Measurements from ENCODE around the gene DEFB108B.
"Not testable (repeated sequence)": the region's sequence is repeated elsewhere in the genome, so short reads cannot be mapped to it uniquely, and the experiment has no call there.

DNA sequence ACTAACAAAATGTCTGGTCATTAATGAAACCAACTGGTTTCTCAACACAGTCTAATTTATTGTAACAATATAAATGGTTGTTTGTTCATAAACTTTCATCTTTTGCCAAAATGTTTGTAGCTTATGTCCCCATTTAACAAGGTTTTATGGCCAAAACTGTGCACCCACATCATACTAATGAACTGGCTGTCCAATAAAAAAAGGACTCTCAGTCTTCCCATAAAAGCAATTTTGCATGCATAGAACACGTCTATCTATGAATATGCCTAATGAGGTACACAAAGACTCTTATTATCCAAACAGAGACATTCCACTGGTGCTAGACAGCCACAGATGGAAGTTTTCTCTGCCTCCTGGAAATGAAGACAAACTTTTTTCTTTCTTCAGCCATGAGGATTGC lies at the start of gene DEFB108B:
- TF ChIP-seq, protein P1, sequence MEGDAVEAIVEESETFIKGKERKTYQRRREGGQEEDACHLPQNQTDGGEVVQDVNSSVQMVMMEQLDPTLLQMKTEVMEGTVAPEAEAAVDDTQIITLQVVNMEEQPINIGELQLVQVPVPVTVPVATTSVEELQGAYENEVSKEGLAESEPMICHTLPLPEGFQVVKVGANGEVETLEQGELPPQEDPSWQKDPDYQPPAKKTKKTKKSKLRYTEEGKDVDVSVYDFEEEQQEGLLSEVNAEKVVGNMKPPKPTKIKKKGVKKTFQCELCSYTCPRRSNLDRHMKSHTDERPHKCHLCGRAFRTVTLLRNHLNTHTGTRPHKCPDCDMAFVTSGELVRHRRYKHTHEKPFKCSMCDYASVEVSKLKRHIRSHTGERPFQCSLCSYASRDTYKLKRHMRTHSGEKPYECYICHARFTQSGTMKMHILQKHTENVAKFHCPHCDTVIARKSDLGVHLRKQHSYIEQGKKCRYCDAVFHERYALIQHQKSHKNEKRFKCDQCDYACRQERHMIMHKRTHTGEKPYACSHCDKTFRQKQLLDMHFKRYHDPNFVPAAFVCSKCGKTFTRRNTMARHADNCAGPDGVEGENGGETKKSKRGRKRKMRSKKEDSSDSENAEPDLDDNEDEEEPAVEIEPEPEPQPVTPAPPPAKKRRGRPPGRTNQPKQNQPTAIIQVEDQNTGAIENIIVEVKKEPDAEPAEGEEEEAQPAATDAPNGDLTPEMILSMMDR (IDR thresholded peaks at IDR 0.05): not testable (repeated sequence)
- not testable (repeated sequence) for TF ChIP-seq POLR2AphosphoS5 (IDR thresholded peaks at IDR 0.05; ENCODE audit: insufficient read depth in 1 of 2, low read depth in 1 of 2)
